ENCODE measurements around the gene GNG11.

GNG11 gene

DNA sequence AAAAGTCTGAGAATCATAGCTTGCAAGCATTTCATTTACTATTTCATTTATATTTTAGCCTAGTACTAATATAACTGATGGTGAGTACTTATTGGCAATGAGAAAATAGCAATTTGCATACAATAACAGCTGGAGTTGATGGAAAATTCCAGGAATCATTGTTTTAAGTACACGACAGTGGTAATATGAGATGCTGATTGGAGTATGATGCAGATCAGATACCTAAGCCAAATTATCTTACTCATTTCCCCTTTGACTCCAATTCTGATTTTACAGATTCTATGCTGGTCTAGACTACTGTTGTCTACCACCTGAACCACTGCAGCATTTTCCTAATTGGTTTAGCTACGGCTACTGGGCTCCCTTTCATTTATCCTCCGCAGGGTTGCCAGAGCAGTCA lies 36.7 kb downstream of the GNG11 start:
- Histone ChIP-seq H3K4me1 (ENCODE audit: control insufficient read depth, low read depth, low read length) (no peaks in the 10 kb centered on the region), H3K36me3 (ENCODE audit: control insufficient read depth, low read depth, low read length) (no peaks in the 10 kb centered on the region), H3K4me3 (ENCODE audit: low read length) (no peak overlapping the region), H3K27ac (ENCODE audit: low read length) (no peak overlapping the region), H3K9ac (ENCODE audit: low read length) (no peak overlapping the region), H3K27me3 (ENCODE audit: control insufficient read depth, insufficient read depth, low read length) (no peaks in the 10 kb centered on the region), H3K9me3 (ENCODE audit: control insufficient read depth, low read depth, low read length) (no peaks in the 10 kb centered on the region)

DNA sequence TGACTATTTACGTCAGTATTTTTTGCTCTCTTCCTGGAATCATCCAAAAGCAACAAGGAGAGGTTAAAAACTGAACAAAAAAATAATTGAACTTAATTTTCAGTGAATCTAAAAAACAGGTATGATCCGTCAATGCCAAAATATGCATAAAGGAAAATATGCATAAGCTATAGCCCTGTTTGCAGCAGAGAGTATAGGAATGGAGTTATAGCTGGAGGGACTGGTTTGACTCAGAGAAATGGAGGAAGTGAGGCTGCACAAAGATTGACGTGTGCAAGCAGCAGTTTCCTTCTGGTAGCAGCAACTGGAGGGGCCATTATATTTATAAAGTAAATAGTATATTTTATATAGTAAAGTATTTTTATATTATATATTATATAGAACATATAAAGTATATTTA lies 37.1 kb downstream of the GNG11 start:
- H3K4me3 ChIP-seq (ENCODE audit: low read length), result no peak overlapping the region
- H3K36me3 ChIP-seq (ENCODE audit: control insufficient read depth, low read depth, low read length), result no peaks in the 10 kb centered on the region
- H3K27ac ChIP-seq (ENCODE audit: low read length), result no peak overlapping the region
- H3K4me1 ChIP-seq (ENCODE audit: control insufficient read depth, low read depth, low read length), result no peaks in the 10 kb centered on the region
- no peak overlapping the region for H3K9ac ChIP-seq (ENCODE audit: low read length)
- H3K27me3 ChIP-seq (ENCODE audit: control insufficient read depth, insufficient read depth, low read length), result no peaks in the 10 kb centered on the region
- H3K9me3 ChIP-seq (ENCODE audit: control insufficient read depth, low read depth, low read length), result no peaks in the 10 kb centered on the region

DNA sequence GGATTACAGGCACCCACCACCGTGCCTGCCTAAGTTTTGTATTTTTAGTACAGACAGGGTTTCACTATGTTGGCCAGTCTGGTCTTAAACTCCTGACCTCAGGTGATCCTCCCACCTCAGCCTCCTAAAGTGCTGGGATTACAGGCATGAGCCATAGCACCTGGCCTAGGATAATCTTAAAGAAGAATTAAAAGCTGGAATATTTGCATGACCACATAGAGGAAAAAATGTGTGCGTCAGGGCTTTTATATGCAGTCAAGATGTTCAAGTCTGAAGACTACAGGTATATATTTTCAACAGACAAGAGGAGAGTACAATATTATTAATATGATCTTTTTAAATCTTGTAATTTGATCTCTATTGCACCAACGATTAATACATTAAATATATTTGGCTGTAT lies 39.5 kb downstream of the GNG11 start:
- no peaks in the 10 kb centered on the region for H3K27me3 ChIP-seq (ENCODE audit: control insufficient read depth, insufficient read depth, low read length)
- H3K4me3 ChIP-seq (ENCODE audit: low read length), result no peak overlapping the region
- H3K36me3 ChIP-seq (ENCODE audit: control insufficient read depth, low read depth, low read length), result no peaks in the 10 kb centered on the region
- no peaks in the 10 kb centered on the region for H3K4me1 ChIP-seq (ENCODE audit: control insufficient read depth, low read depth, low read length)
- H3K9ac ChIP-seq (ENCODE audit: low read length), result no peak overlapping the region
- H3K9me3 ChIP-seq (ENCODE audit: control insufficient read depth, low read depth, low read length), result no peaks in the 10 kb centered on the region
- H3K27ac ChIP-seq (ENCODE audit: low read length), result no peak overlapping the region

DNA sequence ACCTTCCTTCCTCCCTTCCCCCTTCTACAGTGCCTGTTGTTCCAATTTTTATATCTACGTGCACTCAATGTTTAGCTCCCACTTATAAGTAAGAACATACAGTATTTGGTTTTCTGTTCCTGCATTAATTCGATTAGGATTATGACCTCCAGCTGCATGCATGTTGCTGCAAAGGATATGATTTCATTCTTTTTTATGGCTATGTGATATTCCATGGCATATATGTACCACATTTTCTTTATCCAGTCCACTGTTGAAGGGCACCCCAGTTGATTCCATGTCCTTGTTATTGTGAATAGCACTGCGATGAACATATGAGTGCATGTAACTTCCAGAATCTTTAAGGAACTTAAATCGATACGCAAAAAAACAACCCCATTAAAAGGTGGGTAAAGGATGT lies 42.7 kb downstream of the GNG11 start:
- H3K4me3 ChIP-seq (ENCODE audit: low read length), result no peak overlapping the region
- H3K4me1 ChIP-seq (ENCODE audit: control insufficient read depth, low read depth, low read length), result no peaks in the 10 kb centered on the region
- no peaks in the 10 kb centered on the region for H3K9me3 ChIP-seq (ENCODE audit: control insufficient read depth, low read depth, low read length)
- H3K27me3 ChIP-seq (ENCODE audit: control insufficient read depth, insufficient read depth, low read length), result no peaks in the 10 kb centered on the region
- no peak overlapping the region for H3K27ac ChIP-seq (ENCODE audit: low read length)
- H3K9ac ChIP-seq (ENCODE audit: low read length), result no peak overlapping the region
- no peaks in the 10 kb centered on the region for H3K36me3 ChIP-seq (ENCODE audit: control insufficient read depth, low read depth, low read length)

DNA sequence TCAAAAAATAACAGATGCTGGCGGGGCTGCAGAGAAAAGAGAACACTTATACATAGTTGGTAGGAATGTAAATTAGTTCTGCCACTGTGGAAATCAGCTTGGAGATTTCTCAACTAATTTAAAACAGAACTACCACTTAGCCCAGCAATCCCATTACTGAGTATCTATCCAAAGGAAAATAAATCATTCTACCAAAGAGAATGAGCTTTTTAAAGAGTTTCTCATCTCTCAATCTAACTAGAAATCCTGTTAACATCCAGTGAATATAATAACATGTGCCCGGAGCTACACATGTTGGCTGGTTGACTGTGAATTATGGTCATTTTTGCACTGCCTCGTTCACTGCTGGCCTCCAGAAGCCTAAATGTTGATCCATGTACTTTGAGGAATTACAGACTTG lies 43.3 kb downstream of the GNG11 start:
- H3K9me3 ChIP-seq (ENCODE audit: control insufficient read depth, low read depth, low read length), result no peaks in the 10 kb centered on the region
- H3K27me3 ChIP-seq (ENCODE audit: control insufficient read depth, insufficient read depth, low read length), result no peaks in the 10 kb centered on the region
- H3K4me3 ChIP-seq (ENCODE audit: low read length), result no peak overlapping the region
- H3K4me1 ChIP-seq (ENCODE audit: control insufficient read depth, low read depth, low read length), result no peaks in the 10 kb centered on the region
- H3K27ac ChIP-seq (ENCODE audit: low read length), result no peak overlapping the region
- no peaks in the 10 kb centered on the region for H3K36me3 ChIP-seq (ENCODE audit: control insufficient read depth, low read depth, low read length)
- no peak overlapping the region for H3K9ac ChIP-seq (ENCODE audit: low read length)

DNA sequence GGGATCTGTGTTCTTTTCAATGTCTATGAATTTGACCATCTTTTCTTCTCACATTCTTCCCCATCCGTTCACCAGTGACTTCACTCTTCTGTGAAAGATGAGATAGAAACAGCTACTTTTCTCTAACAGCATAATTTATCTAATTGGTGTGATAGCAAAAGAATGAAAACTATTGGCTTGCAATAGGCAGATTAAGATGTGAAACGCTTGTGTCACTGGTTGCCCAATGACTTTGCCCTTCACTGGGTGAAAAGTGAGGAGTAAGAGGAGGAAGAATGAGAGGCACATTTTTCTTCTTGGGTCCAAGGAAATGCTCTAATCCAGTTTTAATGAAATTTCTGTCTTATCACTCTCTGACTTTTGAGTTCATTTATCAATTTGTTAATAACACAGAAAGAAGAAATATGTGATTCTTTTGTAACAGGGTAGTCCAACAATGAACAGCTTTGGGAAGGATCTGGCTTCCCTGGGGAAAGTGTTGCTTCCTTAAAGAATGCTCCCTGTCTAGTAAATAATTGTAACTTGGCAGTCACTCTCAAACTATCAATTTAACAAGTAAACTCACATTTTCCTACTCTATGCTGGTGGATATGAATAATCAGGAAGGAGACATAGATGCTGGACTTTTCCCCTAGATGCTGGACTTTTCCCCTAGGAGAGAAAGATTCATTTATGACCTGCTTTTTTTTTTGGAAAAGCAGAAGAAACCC lies 47.5 kb downstream of the GNG11 start:
- Histone ChIP-seq H3K27ac (ENCODE audit: low read length) (no peak overlapping the region), H3K9me3 (ENCODE audit: control insufficient read depth, low read depth, low read length) (no peaks in the 10 kb centered on the region), H3K36me3 (ENCODE audit: control insufficient read depth, low read depth, low read length) (no peaks in the 10 kb centered on the region), H3K4me1 (ENCODE audit: control insufficient read depth, low read depth, low read length) (no peaks in the 10 kb centered on the region), H3K4me3 (ENCODE audit: low read length) (no peak overlapping the region), H3K9ac (ENCODE audit: low read length) (no peak overlapping the region), H3K27me3 (ENCODE audit: control insufficient read depth, insufficient read depth, low read length) (no peaks in the 10 kb centered on the region)

DNA sequence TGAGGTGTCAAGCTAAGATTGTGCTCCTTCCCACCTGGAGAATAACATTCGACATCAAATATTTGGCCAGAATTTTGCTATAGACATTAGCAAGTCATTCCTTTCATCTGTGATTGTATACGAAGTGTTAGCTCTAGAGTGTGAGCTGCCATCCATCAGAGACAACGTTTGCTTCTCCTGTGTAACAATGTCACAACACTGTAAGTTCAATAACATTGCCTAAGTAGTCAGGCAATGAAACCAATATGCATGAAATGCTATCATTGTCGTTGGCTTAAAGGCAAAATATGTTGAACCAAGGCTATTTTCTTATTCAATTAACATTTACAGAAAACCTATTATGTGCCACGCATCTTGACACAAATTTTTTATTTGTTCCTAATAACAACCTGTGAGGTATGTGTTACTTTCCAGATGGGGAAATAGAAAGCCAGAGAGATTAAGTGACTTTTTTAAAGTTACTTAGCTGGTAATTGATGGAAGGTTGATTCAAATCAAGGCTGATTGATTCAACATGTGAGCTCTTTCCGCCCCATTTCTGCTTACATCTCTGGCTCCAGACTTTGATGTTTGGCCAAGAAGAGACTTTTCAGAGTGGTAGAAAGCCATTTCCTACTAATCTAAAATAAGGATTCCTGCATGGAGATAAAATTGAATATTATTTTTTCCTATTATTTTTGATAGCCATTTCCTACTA lies 50.6 kb downstream of the GNG11 start:
- Histone ChIP-seq H3K27me3 (ENCODE audit: control insufficient read depth, insufficient read depth, low read length) (no peaks in the 10 kb centered on the region), H3K27ac (ENCODE audit: low read length) (no peak overlapping the region), H3K4me1 (ENCODE audit: control insufficient read depth, low read depth, low read length) (peaks cover 3% of the 10 kb centered on the region)

DNA sequence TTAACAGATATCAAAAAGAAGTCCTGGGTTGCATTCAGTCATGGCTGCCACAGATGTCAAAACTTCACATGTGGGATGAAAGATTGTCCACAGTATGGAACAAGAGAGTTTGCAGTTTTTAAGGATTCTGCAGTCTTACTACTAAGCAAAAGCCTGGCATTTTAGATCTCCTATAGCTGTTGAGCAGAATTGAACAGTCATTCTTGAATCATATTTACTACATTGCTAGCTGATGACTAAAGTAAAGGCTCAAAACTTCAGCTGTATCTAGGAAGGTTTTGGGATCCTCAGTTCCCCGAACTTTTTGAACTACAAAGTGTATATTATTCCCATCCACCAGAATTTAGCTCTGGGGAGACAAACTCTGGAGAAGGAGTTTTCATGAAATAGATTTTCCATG lies 51.6 kb downstream of the GNG11 start:
- no peaks in the 10 kb centered on the region for H3K36me3 ChIP-seq (ENCODE audit: control insufficient read depth, low read depth, low read length)
- H3K27me3 ChIP-seq (ENCODE audit: control insufficient read depth, insufficient read depth, low read length), result no peaks in the 10 kb centered on the region
- H3K9ac ChIP-seq (ENCODE audit: low read length), result no peak overlapping the region
- H3K4me3 ChIP-seq (ENCODE audit: low read length), result no peak overlapping the region
- peaks cover 3% of the 10 kb centered on the region for H3K4me1 ChIP-seq (ENCODE audit: control insufficient read depth, low read depth, low read length)
- H3K27ac ChIP-seq (ENCODE audit: low read length), result no peak overlapping the region
- H3K9me3 ChIP-seq (ENCODE audit: control insufficient read depth, low read depth, low read length), result no peaks in the 10 kb centered on the region

More for the DNA sequence above, 50.6 kb downstream of the GNG11 start:
- no peak overlapping the region for H3K4me3 ChIP-seq (ENCODE audit: low read length)
- H3K9me3 ChIP-seq (ENCODE audit: control insufficient read depth, low read depth, low read length), result no peaks in the 10 kb centered on the region
- no peak overlapping the region for H3K9ac ChIP-seq (ENCODE audit: low read length)
- no peaks in the 10 kb centered on the region for H3K36me3 ChIP-seq (ENCODE audit: control insufficient read depth, low read depth, low read length)

DNA sequence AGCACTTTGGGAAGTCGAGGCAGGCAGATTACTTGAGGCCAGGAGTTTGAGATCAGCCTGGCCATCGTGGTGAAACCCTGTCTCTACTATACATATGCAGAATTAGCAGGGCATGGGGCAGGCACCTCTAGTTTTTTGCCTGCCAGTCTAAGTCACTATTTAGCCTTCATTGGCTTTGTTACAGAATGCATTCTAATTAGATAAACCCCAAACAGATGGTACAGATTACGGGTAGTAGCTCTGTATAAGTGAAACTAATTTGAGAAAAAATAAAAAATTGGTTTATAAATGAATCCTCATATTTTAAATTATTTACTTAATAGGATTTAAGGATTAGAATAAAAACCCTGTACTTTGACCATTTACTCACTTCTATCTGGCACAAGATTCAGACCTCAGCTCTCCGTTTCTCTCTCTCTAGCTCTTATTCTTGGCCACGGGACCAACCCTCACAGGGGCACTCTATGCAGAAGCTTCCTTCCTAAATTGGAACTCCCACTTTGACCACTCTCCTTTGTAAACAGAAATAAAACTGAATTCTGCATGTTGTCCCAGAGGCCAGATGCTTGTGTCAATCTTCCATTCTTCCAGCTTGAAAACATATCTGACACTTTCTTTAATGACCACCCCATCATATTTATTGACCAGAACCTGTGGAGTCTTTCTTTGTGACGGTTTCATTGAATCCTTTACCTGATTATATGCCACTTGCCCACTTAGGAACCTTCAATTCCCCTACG lies 55.8 kb downstream of the GNG11 start:
- Histone ChIP-seq H3K9me3 (ENCODE audit: control insufficient read depth, low read depth, low read length) (no peaks in the 10 kb centered on the region), H3K27ac (ENCODE audit: low read length) (no peak overlapping the region), H3K4me3 (ENCODE audit: low read length) (no peak overlapping the region), H3K9ac (ENCODE audit: low read length) (no peak overlapping the region), H3K36me3 (ENCODE audit: control insufficient read depth, low read depth, low read length) (no peaks in the 10 kb centered on the region), H3K4me1 (ENCODE audit: control insufficient read depth, low read depth, low read length) (peaks cover 14% of the 10 kb centered on the region), H3K27me3 (ENCODE audit: control insufficient read depth, insufficient read depth, low read length) (no peaks in the 10 kb centered on the region)

Measured in iPS-18a (cell line).